Hepatic stellate cell (primary cell): ENCODE measurements around the gene ALDH2.
"Not testable (repeated sequence)": the region's sequence is repeated elsewhere in the genome, so short reads cannot be mapped to it uniquely, and the experiment has no call there.

ENCODE experiments used
- DNase-seq: peaks from one replicate; pipeline ENCODE4 v3.0.0; 2011; ENCODE audit warnings: low spot score

ALDH2 gene

GRCh38 chr12:111766608-111767361 lies at the start of gene ALDH2:
TSS of gene ALDH2 (plus strand) at chr12:111766933. CDS start at chr12:111766983, 50 bp downstream.
- peak; percentile 84 for DNase-seq

DNA sequence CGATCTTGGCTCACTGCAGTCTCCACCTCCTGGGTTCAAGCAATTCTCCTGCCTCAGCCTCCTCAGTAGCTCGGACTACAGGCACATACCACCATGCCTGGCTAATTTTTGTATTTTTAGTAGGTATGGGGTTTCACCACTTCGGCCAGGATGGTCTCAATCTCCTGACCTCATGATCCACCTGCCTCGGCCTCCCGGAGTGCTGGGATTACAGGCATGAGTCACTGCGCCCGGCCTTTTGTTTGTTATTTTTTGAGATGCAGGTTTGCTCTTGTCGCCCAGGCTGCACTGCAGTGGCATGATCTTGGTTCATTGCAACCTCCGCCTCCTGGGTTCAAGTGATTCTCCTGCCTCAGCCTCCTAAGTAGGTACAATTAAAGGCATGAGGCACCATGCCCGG lies 47.4 kb upstream of the ALDH2 start:
- not testable (repeated sequence) for DNase-seq

- DNase-seq: peak; percentile 35
These were observed 46.3 kb upstream of the ALDH2 start for GRCh38 chr12:111720457-111720856.

- not testable (repeated sequence) for DNase-seq
These were observed 42.9 kb upstream of the ALDH2 start for GRCh38 chr12:111723646-111724360.

- no peak for DNase-seq
These were observed 37.9 kb upstream of the ALDH2 start for GRCh38 chr12:111728795-111729194.

- DNase-seq: no peak
These were observed 36.3 kb upstream of the ALDH2 start for GRCh38 chr12:111730420-111730819.

DNA sequence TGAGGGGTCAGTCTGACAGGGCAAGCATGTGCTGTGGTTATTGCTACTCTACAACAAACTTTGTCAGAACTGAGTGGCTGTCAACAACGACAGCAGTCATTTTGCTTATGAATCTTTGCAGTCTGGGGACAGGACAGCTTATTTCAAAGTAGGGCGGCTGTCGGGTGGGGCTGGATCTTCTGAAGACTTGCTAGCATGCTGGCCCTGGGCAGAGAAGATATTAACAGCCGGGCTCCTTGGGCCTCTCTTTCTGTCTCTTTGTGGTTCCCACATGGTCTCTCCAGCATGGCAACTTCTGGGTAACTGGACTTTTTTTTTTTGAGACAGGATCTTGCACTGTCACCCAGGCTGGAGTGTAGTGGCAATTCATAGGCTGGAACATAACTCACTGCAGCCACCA lies 33.9 kb upstream of the ALDH2 start:
- no peak for DNase-seq

DNA sequence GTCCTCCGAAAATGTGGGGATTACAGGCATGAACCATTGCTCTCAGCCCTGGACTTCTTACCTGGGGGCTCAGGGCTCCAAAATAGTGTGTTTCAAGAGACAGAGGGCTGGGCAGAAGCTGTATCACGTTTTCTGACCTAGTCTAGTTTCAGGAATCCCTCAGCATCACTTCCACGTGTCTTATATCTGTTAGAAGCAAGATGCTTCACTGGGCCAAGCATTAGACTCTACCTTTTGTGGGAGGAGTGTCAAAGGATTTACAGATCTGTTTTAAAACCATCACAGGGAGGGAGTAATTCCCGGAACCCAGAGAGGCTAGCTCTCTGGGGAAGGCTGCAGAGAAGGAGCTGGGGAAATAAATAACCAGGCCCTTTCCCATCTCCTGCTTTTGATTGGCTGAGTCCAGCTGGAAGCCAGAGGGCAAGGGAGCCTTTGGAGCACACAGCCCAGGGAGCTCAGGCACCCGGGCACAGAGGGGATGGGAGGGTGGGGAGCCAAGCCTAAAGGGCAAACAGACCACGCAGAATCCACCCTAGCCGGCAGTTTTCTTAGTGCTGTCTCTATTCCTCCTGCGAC lies 33.3 kb upstream of the ALDH2 start:
- DNase-seq: no peak

DNA sequence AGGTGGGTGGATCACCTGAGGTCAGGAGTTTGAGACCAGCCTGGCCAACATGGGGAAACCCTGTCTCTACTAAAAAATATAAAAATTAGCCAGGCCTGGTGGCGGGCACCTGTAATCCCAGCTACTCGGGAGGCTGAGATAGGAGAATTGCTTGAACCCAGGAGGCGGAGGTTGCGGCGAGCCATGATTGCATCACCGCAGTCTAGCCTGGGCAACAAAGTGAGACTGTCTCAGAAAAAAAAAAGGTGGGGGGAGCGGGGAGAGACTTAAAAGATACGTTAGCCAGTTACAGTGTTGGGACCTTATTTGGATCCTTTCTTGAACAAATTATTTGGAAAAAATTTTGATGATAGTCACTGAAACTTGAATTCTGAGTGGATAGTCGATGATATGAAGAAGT lies 27.2 kb upstream of the ALDH2 start:
- DNase-seq: not testable (repeated sequence)

GRCh38 chr12:111741235-111741812 lies 25.4 kb upstream of the ALDH2 start:
- no peak for DNase-seq

- DNase-seq: no peak
These were observed 21.5 kb upstream of the ALDH2 start for GRCh38 chr12:111745211-111745610.

GRCh38 chr12:111747333-111747732 lies 19.4 kb upstream of the ALDH2 start:
- no peak for DNase-seq

DNA sequence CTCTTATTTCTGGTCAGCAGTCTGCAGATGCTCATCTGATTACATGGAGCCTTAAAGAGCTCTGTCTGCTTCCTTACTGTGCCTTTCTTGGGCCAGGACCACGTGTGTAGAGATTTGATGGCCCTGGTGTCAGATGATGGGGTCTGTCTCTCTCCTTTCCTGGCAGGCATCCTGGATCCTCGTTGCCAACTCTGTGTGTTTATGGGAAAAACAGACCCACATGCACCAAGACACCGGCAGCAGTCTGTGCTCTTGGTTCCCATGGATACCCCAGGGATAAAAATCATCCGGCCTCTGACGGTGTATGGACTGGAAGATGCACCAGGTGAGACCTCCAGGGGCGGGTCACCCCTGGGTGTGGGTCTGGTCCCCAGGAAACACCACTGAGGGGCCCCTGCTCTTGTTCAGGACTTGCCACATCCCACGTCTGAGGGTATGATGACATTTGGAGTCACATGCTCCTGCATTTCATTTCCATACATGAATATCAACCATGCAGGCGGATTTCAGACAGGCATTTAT lies 18.5 kb upstream of the ALDH2 start:
- no peak for DNase-seq

GRCh38 chr12:111748867-111749266 lies 17.9 kb upstream of the ALDH2 start:
- DNase-seq: no peak

GRCh38 chr12:111749391-111749790 lies 17.3 kb upstream of the ALDH2 start:
- DNase-seq: no peak

DNA sequence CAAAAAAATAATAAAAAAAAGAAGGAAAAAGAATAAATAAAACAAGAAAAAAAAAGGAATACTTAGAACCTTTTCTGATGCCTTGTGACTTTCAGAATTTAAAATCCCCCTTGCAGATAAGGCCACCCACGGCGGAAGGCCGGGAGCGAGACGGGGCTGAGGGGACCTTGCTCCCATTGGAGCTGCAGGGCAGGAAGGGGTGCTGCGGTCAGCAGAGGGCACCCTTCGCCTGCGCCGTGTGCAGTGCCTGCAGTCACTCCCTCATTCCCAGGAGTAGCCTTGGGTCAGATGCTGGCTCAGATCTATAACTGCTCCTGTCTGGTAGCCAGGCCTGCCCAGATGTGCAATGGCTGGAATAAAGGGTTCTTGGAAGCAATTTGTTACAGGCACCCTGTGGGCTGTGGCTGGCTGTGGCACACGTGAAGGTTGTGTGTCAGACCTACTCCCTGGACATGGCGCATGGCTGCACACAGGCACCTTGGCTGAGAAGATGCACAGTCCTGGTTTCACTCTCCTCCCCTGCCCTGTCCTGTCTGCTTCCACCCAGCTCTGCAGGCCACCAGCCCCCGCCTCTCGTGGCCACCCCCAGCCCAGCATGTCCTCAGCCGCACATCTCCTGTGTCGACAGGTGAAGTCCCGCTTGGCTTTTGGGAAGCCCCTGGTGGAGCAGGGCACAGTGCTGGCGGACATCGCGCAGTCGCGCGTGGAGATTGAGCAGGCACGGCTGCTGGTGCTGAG lies 13.4 kb upstream of the ALDH2 start:
- DNase-seq: peak; percentile 90

DNA sequence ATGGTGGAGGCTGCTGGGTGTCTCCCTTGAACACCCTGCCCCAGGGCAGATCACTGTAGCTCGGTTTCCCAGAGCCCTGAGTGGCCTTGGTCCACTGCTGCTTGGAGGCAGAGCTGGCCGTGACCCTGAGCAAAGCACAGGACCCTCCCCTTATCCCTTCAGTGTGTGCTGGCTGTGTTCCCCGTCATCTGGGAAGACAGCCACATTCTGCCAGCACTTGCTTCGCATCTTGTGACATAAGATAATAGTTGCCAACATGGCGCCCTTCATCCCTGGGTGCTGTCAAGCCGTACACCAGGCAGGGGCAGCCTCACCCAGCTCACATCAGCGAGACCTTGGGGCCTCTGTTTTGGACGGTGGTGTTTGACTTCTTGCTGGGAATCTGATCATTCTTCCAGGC lies 12.1 kb upstream of the ALDH2 start:
- no peak for DNase-seq

DNA sequence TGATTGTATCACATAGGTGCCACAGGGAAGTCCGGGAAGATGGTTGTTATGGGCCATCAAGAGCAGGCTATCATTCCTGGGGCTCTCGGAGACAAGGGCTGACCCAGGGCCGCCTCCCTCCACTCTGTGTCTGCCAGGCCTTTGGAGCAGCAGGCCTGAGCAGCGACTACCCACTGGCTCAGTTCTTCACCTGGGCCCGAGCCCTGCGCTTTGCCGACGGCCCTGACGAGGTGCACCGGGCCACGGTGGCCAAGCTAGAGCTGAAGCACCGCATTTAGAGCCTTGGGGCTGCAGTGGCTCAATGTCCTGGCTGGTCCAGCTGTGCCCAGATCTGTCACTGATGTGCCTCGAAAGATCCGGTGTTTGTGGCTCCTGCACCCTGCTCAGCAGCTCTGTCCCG lies 10.5 kb upstream of the ALDH2 start:
- no peak for DNase-seq

DNA sequence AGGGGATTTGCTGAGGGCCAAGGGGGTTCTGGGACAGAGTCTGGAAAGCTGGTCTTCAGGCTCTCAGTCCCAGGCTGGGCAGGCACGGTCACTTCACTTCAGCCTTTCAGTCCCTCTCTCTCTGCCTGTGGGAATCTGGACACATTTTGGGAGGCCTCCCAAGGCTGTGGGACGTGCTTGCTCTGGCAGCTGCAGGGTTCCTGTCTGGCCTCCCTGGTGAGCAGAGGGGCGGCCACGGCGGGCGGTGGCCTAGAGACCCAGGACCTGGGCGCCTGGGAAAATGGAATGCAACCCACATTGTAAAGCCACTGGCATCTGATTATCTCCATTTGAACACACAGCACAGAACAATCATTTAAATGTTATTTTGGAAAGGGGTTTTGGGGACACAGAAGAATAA lies 10.1 kb upstream of the ALDH2 start:
- DNase-seq: no peak

- peak; percentile 62 for DNase-seq
These were observed 9.2 kb upstream of the ALDH2 start for GRCh38 chr12:111757361-111758119.

- DNase-seq: no peak
These were observed 8.6 kb upstream of the ALDH2 start for GRCh38 chr12:111758120-111758561.
